T-helper 2 cell treated with Interferon-gamma antibody and Interleukin-4, amounts not matched to agents 5 μg/mL and 100 μg/mL, for 36 hours (primary cell): ENCODE measurements around the gene SH3RF3.
"Not testable (repeated sequence)": the region's sequence is repeated elsewhere in the genome, so short reads cannot be mapped to it uniquely, and the experiment has no call there.

Experiments used
- DNase-seq: peaks from one replicate; pipeline ENCODE4 v3.0.0; 2021; ENCODE audit warnings: low spot score
- H3K27ac Mint-ChIP-seq: one replicate; pipeline ENCODE4 v1.8.0; 2021; ENCODE audit warnings: mild to moderate bottlenecking, mixed read lengths
- H3K27me3 Mint-ChIP-seq: one replicate; pipeline ENCODE4 v1.8.0; 2021; ENCODE audit warnings: low read depth, mixed read lengths
- H3K36me3 Mint-ChIP-seq: one replicate; pipeline ENCODE4 v1.8.0; 2021; ENCODE audit warnings: low read depth, mixed read lengths
- H3K4me1 Mint-ChIP-seq: one replicate; pipeline ENCODE4 v1.8.0; 2021; ENCODE audit warnings: low read depth, mixed read lengths
- H3K4me3 Mint-ChIP-seq: one replicate; pipeline ENCODE4 v1.8.0; 2022; ENCODE audit warnings: mild to moderate bottlenecking, moderate library complexity, mixed read lengths
- H3K9me3 Mint-ChIP-seq: one replicate; pipeline ENCODE4 v1.8.0; 2021; ENCODE audit warnings: mixed read lengths

The SH3RF3 gene

DNA sequence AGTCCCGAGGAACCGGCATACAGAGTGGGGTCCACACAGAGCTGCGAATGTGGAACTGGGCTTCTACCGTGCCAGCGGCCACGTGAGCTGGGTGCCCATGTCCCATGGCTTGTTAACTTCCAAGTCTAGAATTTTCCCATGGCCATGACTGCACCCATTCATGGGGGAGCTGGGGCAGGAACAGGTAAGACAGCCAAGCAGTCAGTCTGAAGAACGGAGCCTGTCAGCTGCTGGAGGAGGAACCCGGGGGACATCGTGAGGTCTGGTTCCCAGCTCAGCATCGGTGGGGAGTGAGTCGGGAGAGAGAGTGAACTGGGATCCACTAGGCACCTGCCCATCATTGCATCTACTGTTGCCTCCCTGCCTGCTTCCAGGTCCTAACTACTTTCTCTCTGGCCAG is 86.9 kb downstream of the SH3RF3 start:
- Mint-ChIP-seq H3K27me3 (peaks cover 84% of the 10 kb centered on the region), H3K9me3 (no peaks in the 10 kb centered on the region), H3K36me3 (no peaks in the 10 kb centered on the region), H3K4me1 (peaks cover 65% of the 10 kb centered on the region), H3K4me3 (no peak overlapping the region), H3K27ac (no peak overlapping the region)
- no peak for DNase-seq

- Mint-ChIP-seq H3K9me3 (no peaks in the 10 kb centered on the region), H3K27ac (no peak overlapping the region), H3K4me1 (peaks cover 60% of the 10 kb centered on the region), H3K27me3 (peaks cover 83% of the 10 kb centered on the region), H3K36me3 (no peaks in the 10 kb centered on the region), H3K4me3 (no peak overlapping the region)
- no peak for DNase-seq
These were observed 87.3 kb downstream of the SH3RF3 start for GRCh38 chr2:109216332-109216731.

- Mint-ChIP-seq H3K36me3 (no peaks in the 10 kb centered on the region), H3K27ac (peak overlapping the region; percentile 67), H3K4me1 (peaks cover 60% of the 10 kb centered on the region), H3K4me3 (peak overlapping the region; percentile 47), H3K9me3 (no peaks in the 10 kb centered on the region), H3K27me3 (peaks cover 74% of the 10 kb centered on the region)
- DNase-seq = peak; percentile 26
These were observed 88.5 kb downstream of the SH3RF3 start for GRCh38 chr2:109217362-109218086.

GRCh38 chr2:109218087-109218791 is 89.2 kb downstream of the SH3RF3 start:
- Mint-ChIP-seq H3K27ac (peak overlapping the region; percentile 67), H3K4me1 (peaks cover 55% of the 10 kb centered on the region), H3K4me3 (peak overlapping the region; percentile 47), H3K27me3 (peaks cover 67% of the 10 kb centered on the region), H3K9me3 (no peaks in the 10 kb centered on the region), H3K36me3 (no peaks in the 10 kb centered on the region)
- no peak for DNase-seq

DNA sequence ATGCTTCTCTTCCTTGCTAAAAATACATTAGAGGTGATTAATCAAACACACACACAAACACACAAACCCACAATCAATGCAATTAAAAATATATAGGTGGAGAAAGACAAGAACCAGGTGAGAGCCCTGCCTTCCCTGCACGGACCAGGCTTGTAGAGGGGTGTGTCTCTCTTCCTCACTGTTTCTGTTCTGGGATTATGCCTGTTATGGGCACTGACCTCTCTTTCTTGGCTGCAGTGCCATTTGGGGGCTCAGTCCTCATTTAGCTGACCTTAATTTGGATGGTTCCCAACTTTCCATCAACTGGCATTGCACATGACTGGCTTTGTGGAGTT is 89.8 kb downstream of the SH3RF3 start:
- H3K4me3 Mint-ChIP-seq = peak overlapping the region; percentile 44
- H3K36me3 Mint-ChIP-seq = no peaks in the 10 kb centered on the region
- peaks cover 49% of the 10 kb centered on the region for H3K4me1 Mint-ChIP-seq
- H3K27me3 Mint-ChIP-seq = peaks cover 64% of the 10 kb centered on the region
- peak overlapping the region; percentile 67 for H3K27ac Mint-ChIP-seq
- H3K9me3 Mint-ChIP-seq = no peaks in the 10 kb centered on the region
- DNase-seq = no peak

- no peak overlapping the region for H3K27ac Mint-ChIP-seq
- peaks cover 28% of the 10 kb centered on the region for H3K4me1 Mint-ChIP-seq
- H3K4me3 Mint-ChIP-seq = no peak overlapping the region
- DNase-seq = no peak
- H3K9me3 Mint-ChIP-seq = no peaks in the 10 kb centered on the region
- H3K27me3 Mint-ChIP-seq = peaks cover 50% of the 10 kb centered on the region
- no peaks in the 10 kb centered on the region for H3K36me3 Mint-ChIP-seq
These were observed 91.9 kb downstream of the SH3RF3 start for GRCh38 chr2:109220860-109221259.

DNA sequence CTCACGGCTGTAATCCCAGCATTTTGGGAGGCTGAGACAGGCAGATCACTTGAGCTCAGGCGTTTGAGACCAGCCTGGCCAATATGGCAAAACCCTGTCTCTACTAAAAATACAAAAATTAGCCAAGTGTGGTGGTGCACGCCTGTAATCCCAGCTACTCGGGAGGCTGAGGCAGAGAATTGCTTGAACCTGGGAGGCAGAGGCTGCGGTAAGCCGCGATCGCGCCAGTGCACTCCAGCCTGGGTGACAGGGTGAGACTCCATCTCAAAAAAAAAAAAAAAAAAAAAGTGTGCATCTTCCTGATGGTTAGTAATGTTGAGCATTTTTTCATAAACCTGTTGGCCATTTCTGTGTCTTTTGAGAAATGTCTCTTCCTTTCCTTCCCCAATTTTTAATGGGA is 92.3 kb downstream of the SH3RF3 start:
- H3K4me1 Mint-ChIP-seq = peaks cover 25% of the 10 kb centered on the region
- not testable (repeated sequence) for H3K9me3 Mint-ChIP-seq, H3K4me3 Mint-ChIP-seq, H3K36me3 Mint-ChIP-seq, DNase-seq, H3K27ac Mint-ChIP-seq
- H3K27me3 Mint-ChIP-seq = peaks cover 48% of the 10 kb centered on the region

GRCh38 chr2:109222422-109222821 is 93.4 kb downstream of the SH3RF3 start:
- Mint-ChIP-seq H3K9me3 (no peaks in the 10 kb centered on the region), H3K36me3 (no peaks in the 10 kb centered on the region), H3K27ac (no peak overlapping the region), H3K27me3 (peaks cover 44% of the 10 kb centered on the region), H3K4me3 (no peak overlapping the region), H3K4me1 (peaks cover 17% of the 10 kb centered on the region)
- no peak for DNase-seq

- Mint-ChIP-seq H3K36me3 (no peaks in the 10 kb centered on the region), H3K27me3 (peaks cover 48% of the 10 kb centered on the region), H3K4me1 (peaks cover 12% of the 10 kb centered on the region), H3K4me3 (no peak overlapping the region), H3K9me3 (no peaks in the 10 kb centered on the region), H3K27ac (no peak overlapping the region)
- DNase-seq = no peak
These were observed 93.9 kb downstream of the SH3RF3 start for GRCh38 chr2:109222825-109223471.

DNA sequence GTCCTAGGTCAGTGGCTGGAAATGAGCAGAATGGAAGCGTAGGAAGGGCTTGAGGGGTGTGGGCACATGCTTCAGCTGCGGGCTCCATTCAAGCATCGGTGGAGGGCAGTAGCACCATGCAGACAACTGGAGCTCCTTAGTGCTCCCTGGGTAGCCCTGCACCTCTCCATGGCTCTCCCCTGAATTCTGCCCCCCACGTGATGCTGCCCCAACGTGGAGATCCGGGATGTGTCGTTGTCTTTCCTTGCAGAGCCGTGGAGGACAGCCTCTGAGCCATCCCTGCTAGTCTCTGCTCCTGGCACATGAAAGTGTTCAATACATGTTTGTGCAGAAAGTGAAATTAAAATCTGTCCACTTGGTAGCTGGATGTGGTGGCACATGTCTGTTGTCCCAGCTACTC is 94.5 kb downstream of the SH3RF3 start:
- H3K36me3 Mint-ChIP-seq = no peaks in the 10 kb centered on the region
- no peaks in the 10 kb centered on the region for H3K9me3 Mint-ChIP-seq
- H3K4me1 Mint-ChIP-seq = peaks cover 6% of the 10 kb centered on the region
- no peak for DNase-seq
- peaks cover 50% of the 10 kb centered on the region for H3K27me3 Mint-ChIP-seq
- H3K27ac Mint-ChIP-seq = no peak overlapping the region
- H3K4me3 Mint-ChIP-seq = no peak overlapping the region

DNA sequence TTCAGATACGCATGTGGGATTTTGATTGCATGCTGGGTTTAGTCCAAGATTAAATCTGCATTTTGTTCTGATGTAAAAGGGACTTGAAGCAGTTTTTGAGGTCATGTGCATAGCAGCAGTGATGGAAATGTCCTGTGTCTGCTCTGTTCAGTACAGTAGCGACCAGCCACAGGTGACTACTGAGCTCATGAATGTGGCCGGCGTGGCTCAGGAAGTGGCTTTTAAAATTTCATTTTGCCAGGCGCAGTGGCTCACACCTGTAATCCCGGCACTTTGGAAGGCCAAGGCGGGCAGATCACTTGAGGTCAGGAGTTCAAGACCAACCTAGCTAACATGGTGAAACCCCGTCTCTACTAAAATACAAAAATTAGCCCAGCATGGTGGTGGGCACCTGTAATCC is 95.3 kb downstream of the SH3RF3 start:
- H3K4me1 Mint-ChIP-seq, H3K27ac Mint-ChIP-seq, H3K4me3 Mint-ChIP-seq, H3K36me3 Mint-ChIP-seq, DNase-seq, H3K9me3 Mint-ChIP-seq: not testable (repeated sequence)
- H3K27me3 Mint-ChIP-seq = peaks cover 47% of the 10 kb centered on the region

DNA sequence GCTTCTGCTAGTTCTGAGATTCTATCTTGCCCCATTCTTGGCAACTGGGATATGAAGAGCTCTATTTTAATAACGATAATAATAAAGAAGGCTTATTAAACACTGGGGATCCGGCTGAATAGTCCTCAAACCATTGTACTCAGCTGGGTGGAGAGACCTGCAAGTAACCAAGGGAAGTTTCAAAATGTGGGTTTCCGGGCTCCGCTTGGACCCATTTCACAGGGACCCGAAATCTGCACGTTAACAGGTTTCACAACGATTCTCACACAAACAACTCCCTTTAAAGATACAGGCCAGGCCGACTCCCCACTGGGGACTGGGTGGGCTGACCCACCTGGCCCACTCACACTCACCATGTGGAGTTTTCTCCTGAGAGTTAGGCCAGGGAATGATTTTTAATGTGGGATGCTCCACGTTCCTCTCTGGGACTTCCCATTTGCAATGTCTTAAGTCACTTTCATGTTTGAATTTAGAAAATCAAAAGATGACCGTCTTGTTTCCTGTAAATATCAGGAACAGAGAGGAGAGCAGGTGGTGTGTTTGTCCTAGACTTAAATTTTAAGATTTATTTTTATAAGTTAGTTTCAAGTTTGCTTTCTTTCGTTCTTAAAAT is 96.3 kb downstream of the SH3RF3 start:
- Mint-ChIP-seq H3K9me3 (no peaks in the 10 kb centered on the region), H3K27me3 (peaks cover 40% of the 10 kb centered on the region), H3K4me3 (no peak overlapping the region), H3K27ac (no peak overlapping the region), H3K4me1 (no peaks in the 10 kb centered on the region), H3K36me3 (no peaks in the 10 kb centered on the region)
- DNase-seq = no peak

- H3K4me3 Mint-ChIP-seq = no peak overlapping the region
- H3K27me3 Mint-ChIP-seq = peaks cover 37% of the 10 kb centered on the region
- no peaks in the 10 kb centered on the region for H3K9me3 Mint-ChIP-seq
- H3K27ac Mint-ChIP-seq = no peak overlapping the region
- H3K36me3 Mint-ChIP-seq = no peaks in the 10 kb centered on the region
- H3K4me1 Mint-ChIP-seq = no peaks in the 10 kb centered on the region
- DNase-seq = no peak
These were observed 97.1 kb downstream of the SH3RF3 start for GRCh38 chr2:109226128-109226527.

DNA sequence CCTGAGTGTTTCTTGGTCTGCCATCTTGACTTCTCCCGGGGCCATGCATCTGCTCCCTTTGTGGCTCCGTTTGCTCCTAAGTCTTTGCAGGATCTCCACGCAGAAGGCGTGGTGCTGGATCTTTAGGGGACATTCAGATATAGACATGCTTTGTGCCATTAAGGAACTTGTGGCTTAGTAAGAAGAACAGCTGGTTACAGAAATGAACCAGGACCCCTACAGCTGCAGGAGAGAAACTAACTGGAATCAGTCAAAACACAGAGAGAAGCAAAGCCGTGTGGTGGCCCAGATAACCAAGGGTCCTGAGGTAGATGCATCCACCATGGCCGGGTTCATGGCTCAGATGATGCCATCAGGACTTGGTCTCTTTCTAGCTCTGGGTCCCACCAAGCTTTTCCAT is 97.6 kb downstream of the SH3RF3 start:
- Mint-ChIP-seq H3K27me3 (peaks cover 40% of the 10 kb centered on the region), H3K4me1 (no peaks in the 10 kb centered on the region), H3K4me3 (no peak overlapping the region), H3K36me3 (no peaks in the 10 kb centered on the region), H3K27ac (no peak overlapping the region), H3K9me3 (no peaks in the 10 kb centered on the region)
- DNase-seq = no peak
